ENCODE data around the gene THRB.
A peak's percentile ranks its signal among the peaks of the same experiment; 100 is the strongest.

THRB gene

GRCh38 chr3:24343084-24343783, 151.4 kb downstream of the THRB start:
- no peak for DNase-seq

GRCh38 chr3:24342275-24342674, 152.4 kb downstream of the THRB start:
- no peak for DNase-seq

GRCh38 chr3:24341668-24342067, 153.0 kb downstream of the THRB start:
- no peak for DNase-seq

GRCh38 chr3:24340966-24341365, 153.7 kb downstream of the THRB start:
- no peak for DNase-seq

- DNase-seq, result no peak
Measured at GRCh38 chr3:24340161-24340560, 154.5 kb downstream of the THRB start.

- DNase-seq, result peak; percentile 19
Measured at GRCh38 chr3:24339266-24339825, 155.3 kb downstream of the THRB start.

GRCh38 chr3:24338409-24339130, 156.1 kb downstream of the THRB start:
- DNase-seq, result no peak

GRCh38 chr3:24336101-24336500, 158.5 kb downstream of the THRB start:
- DNase-seq, result no peak

GRCh38 chr3:24332092-24332491, 162.6 kb downstream of the THRB start:
- DNase-seq, result no peak

- no peak for DNase-seq
Measured at GRCh38 chr3:24323272-24323671, 171.4 kb downstream of the THRB start.

- DNase-seq, result no peak
Measured at GRCh38 chr3:24320601-24321000, 174.0 kb downstream of the THRB start.

- no peak for DNase-seq
Measured at GRCh38 chr3:24318677-24319287, 175.9 kb downstream of the THRB start.

GRCh38 chr3:24316887-24317383, 177.7 kb downstream of the THRB start:
- no peak for DNase-seq

GRCh38 chr3:24315971-24316370, 178.7 kb downstream of the THRB start:
- DNase-seq, result no peak

GRCh38 chr3:24315356-24315755, 179.3 kb downstream of the THRB start:
- DNase-seq, result no peak

GRCh38 chr3:24311881-24312280, 182.8 kb downstream of the THRB start:
- DNase-seq, result no peak

GRCh38 chr3:24310887-24311286, 183.8 kb downstream of the THRB start:
- DNase-seq, result no peak

GRCh38 chr3:24306518-24306917, 188.1 kb downstream of the THRB start:
- no peak for DNase-seq

- DNase-seq, result peak; percentile 23
Measured at GRCh38 chr3:24305795-24306467, 188.7 kb downstream of the THRB start.

- DNase-seq, result no peak
Measured at GRCh38 chr3:24303057-24303754, 191.4 kb downstream of the THRB start.

GRCh38 chr3:24302396-24302795, 192.3 kb downstream of the THRB start:
- DNase-seq, result no peak

- no peak for DNase-seq
Measured at GRCh38 chr3:24300949-24301348, 193.7 kb downstream of the THRB start.

Measured in retina (tissue), 1 donor.